Tibial nerve (tissue), 4 donors: Measurements from ENCODE around the gene ADRM1. TPM values are rescaled to one million over a fixed set of nuclear protein-coding genes. Genes with fewer than 3 reads are reported as not detected.

Source experiments
- DNase-seq, 2 donors: peaks; one replicate each; pipeline ENCODE4 v3.0.0-alpha.2; 2019; ENCODE audit warnings: low spot score in 2 of 2
- H3K27ac ChIP-seq, 4 donors: fragments of 200-600 bp; sonication (generic) in 3 of 4; one replicate each; pipeline ENCODE4 v1.5.1; 2017 to 2019; ENCODE audit warnings: mild to moderate bottlenecking in 1 of 4
- H3K27me3 ChIP-seq, 2 donors: fragments of 200-600 bp; sonication (generic) in 1 of 2; one replicate each; pipeline versions ENCODE4 v1.5.1 to v1.6.0; 2017 to 2019
- H3K36me3 ChIP-seq, 3 donors: fragments of 200-600 bp; sonication (generic); one replicate each; pipeline ENCODE4 v1.5.1; 2018 to 2019
- H3K4me1 ChIP-seq, 4 donors: fragments of 200-600 bp; sonication (generic) in 3 of 4; one replicate each; pipeline ENCODE4 v1.5.1; 2017 to 2019
- H3K4me3 ChIP-seq, 4 donors: fragments of 200-600 bp; sonication (generic) in 3 of 4; one replicate each; pipeline ENCODE4 v1.5.1; 2017 to 2019; ENCODE audit warnings: mild to moderate bottlenecking in 1 of 4, moderate library complexity in 1 of 4
- H3K9me3 ChIP-seq, 4 donors: fragments of 200-600 bp; sonication (generic) in 3 of 4; one replicate each; pipeline ENCODE4 v1.5.1; 2017 to 2019
- EP300 ChIP-seq, 2 donors: sonication (generic); formaldehyde crosslinking; IDR thresholded peaks; one replicate each; pipeline ENCODE4 v1.6.1; 2017; ENCODE audit warnings: antibody characterized with exemption in 2 of 2, mild to moderate bottlenecking in 1 of 2
- POLR2A ChIP-seq, 2 donors: fragments of 450-650 bp; IDR thresholded peaks; one replicate each; pipeline ENCODE4 v1.6.1; 2017; ENCODE audit warnings: antibody characterized with exemption in 2 of 2, mild to moderate bottlenecking in 2 of 2, moderate library complexity in 2 of 2
- WGBS, 2 donors: methylation state at CpG; one replicate each; pipeline ENCODE4 v1.1.5; 2018; 5-methylcytosine and 5-hydroxymethylcytosine counted together
- total RNA-seq, 4 donors: library from RNA; depleted of rRNA; stranded (reverse); fragments of >200 nt; gene quantifications; one replicate each; pipeline ENCODE4 v1.1.0, GENCODE V29; 2016
- TF ChIP-seq, protein P1 (sequence below), 5 experiments: fragments of 200-600 bp in 3 of 5; fragments of 450-650 bp in 2 of 5; sonication (generic) in 3 of 5; IDR thresholded peaks; one replicate each; pipeline ENCODE4 v1.5.1; 2016 to 2019; ENCODE audit warnings: antibody characterized with exemption in 5 of 5, mild to moderate bottlenecking in 3 of 5, moderate library complexity in 2 of 5

Gene ADRM1
- total RNA-seq, 4 donors from 2014 or later, result 111 to 132 (median 129) TPM

DNA sequence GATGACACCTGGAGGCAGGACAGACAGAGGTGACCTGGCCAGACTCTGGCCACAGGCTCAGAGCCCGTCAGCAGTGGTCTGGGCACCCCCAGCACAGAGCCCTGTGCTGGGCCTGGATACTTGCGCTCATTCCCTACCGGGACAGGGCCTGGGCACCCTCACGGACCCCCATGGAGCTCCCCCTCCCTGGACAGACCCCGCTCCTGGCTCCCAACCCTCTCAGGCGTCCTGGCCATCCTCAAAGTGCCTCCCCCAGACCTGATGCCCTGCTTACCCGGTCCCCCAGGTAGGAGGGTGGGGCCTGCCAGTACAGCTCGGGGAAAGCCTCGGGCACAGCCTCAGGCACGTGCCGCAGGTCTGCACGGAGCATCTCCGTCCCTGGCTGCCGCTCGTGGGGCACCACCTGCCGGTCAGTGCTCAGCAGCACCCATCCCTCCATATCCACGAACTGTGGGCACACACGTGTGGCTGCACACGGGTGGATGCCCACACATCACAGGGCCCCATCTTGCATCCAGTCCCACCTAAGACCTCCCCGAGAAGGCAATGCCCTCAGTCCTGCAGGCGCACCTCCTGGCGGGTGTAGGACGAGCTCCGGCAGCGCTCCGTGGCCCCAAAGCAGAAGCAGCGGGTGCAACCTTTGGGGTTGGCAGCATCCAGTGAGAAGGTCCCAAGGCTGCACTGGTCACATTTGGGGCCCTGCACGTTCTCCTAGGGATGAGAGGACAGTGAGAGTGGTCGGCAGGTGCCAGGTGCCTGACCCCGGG is 24.3 kb downstream of the ADRM1 start:
- WGBS, 2 donors, result 88% methylated on average over 24 of the region's 30 CpGs
- Histone ChIP-seq H3K27me3 (no peaks in the 10 kb centered on the region), H3K27ac (no peak overlapping the region), H3K4me3 (no peak overlapping the region), H3K4me1 (no peaks in the 10 kb centered on the region), H3K36me3 (peaks cover 0 to 98% (median 0%) of the 10 kb centered on the region in 3 donors), H3K9me3 (no peaks in the 10 kb centered on the region)
- TF ChIP-seq, protein P1, sequence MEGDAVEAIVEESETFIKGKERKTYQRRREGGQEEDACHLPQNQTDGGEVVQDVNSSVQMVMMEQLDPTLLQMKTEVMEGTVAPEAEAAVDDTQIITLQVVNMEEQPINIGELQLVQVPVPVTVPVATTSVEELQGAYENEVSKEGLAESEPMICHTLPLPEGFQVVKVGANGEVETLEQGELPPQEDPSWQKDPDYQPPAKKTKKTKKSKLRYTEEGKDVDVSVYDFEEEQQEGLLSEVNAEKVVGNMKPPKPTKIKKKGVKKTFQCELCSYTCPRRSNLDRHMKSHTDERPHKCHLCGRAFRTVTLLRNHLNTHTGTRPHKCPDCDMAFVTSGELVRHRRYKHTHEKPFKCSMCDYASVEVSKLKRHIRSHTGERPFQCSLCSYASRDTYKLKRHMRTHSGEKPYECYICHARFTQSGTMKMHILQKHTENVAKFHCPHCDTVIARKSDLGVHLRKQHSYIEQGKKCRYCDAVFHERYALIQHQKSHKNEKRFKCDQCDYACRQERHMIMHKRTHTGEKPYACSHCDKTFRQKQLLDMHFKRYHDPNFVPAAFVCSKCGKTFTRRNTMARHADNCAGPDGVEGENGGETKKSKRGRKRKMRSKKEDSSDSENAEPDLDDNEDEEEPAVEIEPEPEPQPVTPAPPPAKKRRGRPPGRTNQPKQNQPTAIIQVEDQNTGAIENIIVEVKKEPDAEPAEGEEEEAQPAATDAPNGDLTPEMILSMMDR (IDR thresholded peaks at IDR 0.05), result no peak
- TF ChIP-seq EP300 (IDR thresholded peaks at IDR 0.05) (no peak), POLR2A (IDR thresholded peaks at IDR 0.05) (no peak)
- no peak for DNase-seq

DNA sequence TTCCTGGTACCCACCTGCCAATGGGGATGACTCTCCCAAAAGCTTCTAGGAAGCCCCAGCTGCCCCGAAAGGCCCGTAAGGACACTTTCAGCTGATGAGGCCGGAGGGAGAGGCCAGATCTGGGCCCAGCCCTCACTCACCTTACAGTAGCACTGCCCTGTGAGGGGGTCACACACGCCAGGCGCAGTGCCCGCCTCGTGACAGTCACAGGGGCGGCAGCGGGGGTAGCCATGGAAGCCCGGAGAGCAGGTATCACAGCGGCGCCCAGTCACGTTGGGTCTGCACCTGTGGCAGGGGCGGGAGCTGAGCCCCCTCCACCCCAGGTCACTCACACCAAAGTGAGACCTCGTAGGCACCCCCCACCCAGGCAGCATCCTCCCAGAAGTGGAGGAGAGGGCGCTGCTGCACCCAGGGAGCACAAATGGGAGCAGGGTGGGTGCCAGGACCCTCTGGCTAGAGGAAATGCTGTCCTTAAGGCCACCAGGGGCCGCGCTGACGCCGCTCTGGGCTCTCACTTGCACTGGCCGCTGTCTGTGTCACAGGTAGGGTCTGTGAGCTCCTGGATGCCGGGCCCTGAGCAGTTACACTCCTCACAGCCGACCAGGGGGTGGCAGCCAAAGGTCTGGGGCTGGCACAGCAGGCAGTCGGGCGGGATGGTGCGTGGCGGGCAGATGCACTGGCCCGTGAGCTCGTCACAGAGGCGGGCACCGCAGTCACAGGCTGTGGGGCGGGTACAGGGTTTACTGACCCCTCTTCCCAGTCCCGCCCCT is 25.1 kb downstream of the ADRM1 start:
- no peaks in the 10 kb centered on the region for H3K4me1 ChIP-seq
- TF ChIP-seq EP300 (IDR thresholded peaks at IDR 0.05), result no peak
- TF ChIP-seq, protein P1 (IDR thresholded peaks at IDR 0.05), result no peak
- TF ChIP-seq POLR2A (IDR thresholded peaks at IDR 0.05), result no peak
- H3K9me3 ChIP-seq, result no peaks in the 10 kb centered on the region
- no peak overlapping the region for H3K4me3 ChIP-seq
- no peak for DNase-seq
- H3K36me3 ChIP-seq, result peaks cover 0 to 99% (median 0%) of the 10 kb centered on the region in 3 donors
- 85 to 89% methylated on average over 7 to 28 of the region's 33 CpGs for WGBS, 2 donors
- H3K27me3 ChIP-seq, result no peaks in the 10 kb centered on the region
- no peak overlapping the region for H3K27ac ChIP-seq

DNA sequence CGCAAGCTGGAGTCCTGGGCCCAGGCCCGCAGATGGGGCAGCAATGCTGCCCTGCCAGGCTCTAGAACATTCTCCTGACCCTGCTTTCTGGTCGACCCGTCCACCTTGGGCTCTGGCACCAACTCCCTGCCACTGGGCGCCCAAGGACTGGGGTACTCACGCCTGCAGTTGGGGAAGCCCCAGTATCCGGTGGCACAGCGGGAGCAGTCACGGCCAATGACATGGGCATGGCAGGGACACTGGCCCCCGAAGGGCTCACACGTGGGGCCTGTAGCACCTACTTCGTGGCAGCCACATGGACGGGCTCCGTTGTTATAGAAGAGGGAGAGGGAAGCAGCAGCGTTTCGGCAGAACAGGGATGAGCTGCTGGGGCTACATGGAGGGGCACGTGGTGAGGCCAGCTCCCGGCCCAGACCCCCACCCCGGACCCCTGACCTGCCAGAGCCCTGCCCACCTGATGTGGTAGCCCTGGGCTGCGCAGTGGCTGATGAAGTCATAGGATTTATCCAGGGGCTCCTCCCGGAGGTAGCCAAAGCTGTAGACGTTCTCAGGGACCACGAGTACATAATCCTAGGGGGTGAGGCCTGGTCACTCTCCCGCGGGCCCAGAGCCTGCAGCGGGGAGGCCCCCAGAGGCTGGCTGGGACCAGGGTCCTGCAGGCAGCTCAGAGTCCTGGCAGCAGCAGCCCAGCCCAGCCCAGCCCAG is 26.0 kb downstream of the ADRM1 start:
- TF ChIP-seq, protein P1 (IDR thresholded peaks at IDR 0.05), result no peak
- TF ChIP-seq EP300 (IDR thresholded peaks at IDR 0.05), result no peak
- TF ChIP-seq POLR2A (IDR thresholded peaks at IDR 0.05), result no peak
- Histone ChIP-seq H3K27ac (no peak overlapping the region), H3K27me3 (no peaks in the 10 kb centered on the region), H3K36me3 (peaks cover 0 to 99% (median 0%) of the 10 kb centered on the region in 3 donors), H3K4me3 (no peak overlapping the region), H3K9me3 (no peaks in the 10 kb centered on the region), H3K4me1 (no peaks in the 10 kb centered on the region)
- WGBS, 2 donors, result 91 to 92% methylated on average over 24 to 26 of the region's 26 CpGs
- no peak for DNase-seq

DNA sequence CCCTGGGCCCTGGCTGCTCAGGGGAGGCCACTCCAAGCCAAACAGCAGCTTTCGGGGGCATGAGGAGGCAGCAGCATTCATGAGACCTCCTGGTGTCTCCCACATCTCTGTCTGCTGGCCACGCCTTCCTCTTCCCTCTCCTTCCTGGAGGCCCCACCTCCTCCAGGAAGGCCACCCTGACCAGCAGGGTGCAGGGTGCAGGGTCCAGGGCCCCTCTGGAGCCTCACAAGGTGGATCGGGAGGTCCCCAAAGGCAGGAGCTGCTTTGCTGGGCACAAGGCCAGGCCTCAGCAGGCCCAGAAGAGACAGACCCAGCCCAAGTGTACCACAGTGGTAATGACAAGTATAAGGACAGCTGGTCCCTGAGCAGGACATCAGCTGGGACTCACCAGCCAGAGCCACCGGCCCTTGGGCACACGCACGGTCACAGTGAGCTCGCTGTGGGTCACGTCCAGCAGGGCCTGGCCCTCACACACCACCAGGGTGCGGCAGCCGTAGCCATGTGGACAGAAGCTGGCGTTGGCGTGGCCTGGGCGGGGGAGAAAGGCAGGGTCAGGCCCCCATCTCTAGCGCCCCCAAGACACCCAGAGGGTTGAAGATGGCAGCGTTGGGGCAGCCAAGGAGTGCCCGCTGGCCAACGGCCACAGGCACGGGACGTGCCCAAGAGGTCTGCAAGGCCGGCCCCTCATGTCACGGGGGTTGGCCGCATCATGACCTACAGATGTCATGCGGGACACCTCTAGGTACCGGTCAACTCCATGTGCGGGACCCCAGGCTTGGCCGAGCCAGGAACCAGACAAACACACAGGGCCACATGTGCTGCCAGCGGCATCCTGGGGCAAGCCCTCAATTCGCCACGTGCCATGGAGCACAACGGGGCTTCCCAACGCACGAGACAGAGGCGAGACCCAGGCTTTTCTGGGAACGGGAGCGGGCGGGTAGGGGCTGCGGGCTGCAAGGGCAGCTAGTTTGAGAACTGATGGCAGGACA is 26.9 kb downstream of the ADRM1 start:
- Histone ChIP-seq H3K27me3 (no peaks in the 10 kb centered on the region), H3K4me1 (no peaks in the 10 kb centered on the region), H3K9me3 (no peaks in the 10 kb centered on the region), H3K4me3 (no peak overlapping the region), H3K27ac (no peak overlapping the region), H3K36me3 (peaks cover 0 to 99% (median 0%) of the 10 kb centered on the region in 3 donors)
- DNase-seq, result no peak
- WGBS, 2 donors, result 95 to 96% methylated on average over 25 to 34 of the region's 37 CpGs
- TF ChIP-seq, protein P1 (IDR thresholded peaks at IDR 0.05), result no peak
- no peak for TF ChIP-seq EP300 (IDR thresholded peaks at IDR 0.05)
- TF ChIP-seq POLR2A (IDR thresholded peaks at IDR 0.05), result no peak
